GM19452 (cell line): Measurements from ENCODE around the gene GADD45G.

Source experiments
- ATAC-seq: cut with Tn5 transposase; IDR thresholded peaks from one replicate; pipeline ENCODE4 v1.9.1; 2021; ENCODE audit not compliant: unreplicated experiment

GADD45G gene

DNA sequence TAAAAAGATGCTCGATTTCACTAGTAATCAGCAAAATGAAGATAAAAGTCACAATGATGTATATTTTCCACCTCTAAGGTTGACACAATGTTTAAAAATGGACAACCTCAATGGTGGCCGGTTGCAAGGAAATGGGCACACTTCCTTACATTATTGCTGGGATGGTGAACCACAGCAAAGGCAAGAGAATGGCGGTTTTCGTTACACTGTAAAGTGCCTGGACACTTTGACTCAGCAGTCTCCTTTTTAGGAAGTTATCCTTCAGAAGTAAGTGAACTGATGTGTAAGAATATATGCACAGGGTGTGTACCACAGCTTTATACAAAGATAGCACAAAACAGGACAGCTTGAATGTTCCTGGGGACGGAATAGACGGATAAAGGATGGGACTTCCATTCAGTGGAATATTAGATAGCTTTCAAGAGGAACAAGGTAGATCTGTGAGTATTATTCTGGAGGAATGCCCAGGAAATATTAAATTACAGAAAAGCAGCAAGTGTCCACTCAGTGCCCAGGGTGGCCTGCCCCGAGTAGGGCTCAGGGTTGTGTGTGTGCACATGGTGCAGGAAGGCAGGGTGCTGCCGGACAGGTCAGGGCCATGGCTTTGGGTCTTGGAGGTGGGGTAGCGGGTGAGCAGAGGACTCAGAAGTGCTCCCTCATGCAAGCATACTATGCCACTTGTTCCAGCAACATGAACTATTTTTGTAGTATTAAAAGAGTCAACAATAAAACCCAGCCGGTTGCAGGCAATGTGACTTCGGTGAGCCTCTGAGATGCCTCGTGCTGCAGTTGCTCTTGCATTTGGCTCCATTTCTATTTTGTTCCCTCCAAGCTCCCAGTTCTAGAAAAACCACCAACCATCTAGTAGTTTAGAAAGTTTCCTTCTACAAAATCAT lies 24.5 kb downstream of the GADD45G start:
- ATAC-seq, result no peak

DNA sequence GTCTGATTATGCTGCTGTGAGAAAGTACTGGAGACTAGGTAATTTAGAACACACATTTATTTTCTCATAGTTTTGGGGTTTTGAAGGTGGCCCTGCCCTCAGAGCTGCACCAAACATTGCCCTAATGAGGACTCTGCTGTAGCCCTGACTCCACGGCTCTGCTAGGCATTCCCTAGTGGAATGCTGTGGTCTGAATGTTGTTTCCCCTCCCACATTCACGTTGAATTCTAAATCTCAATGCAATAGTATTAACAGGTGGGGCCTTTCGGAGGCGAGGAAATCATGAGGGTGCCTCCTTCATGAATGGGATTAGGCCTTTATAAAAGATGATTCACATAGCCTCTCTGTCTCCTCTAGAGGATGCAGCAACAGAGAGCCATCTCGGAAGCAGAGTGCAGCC lies 25.7 kb downstream of the GADD45G start:
- no peak for ATAC-seq

- ATAC-seq, result no peak
These were observed 26.6 kb downstream of the GADD45G start for GRCh38 chr9:89631384-89631783.

DNA sequence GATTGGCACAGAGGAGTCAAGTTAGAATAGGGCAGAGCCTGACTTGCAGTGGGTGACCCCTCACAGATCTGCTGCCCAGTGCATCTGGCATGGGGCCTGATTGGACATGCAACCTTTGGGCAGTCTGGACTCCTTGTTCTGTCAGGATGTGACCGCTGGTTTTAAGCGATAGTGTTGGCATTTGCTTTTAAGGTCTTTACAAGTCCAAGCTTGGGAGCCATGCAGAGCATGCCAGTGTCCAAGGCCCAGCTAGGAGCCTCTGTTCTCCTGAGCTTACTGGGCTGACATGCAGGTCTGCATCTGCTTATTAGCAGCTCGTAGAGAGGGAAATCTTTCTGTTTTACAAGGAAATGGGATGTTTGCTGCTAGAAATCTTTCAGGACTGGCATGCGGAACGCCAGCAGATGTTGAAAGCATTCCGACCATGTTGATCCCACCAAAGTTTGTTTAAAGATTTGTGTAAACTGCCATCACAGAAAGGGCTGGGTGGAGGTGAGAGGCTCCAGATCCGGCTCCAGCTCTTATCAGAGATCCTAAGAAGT lies 27.5 kb downstream of the GADD45G start:
- ATAC-seq, result no peak

DNA sequence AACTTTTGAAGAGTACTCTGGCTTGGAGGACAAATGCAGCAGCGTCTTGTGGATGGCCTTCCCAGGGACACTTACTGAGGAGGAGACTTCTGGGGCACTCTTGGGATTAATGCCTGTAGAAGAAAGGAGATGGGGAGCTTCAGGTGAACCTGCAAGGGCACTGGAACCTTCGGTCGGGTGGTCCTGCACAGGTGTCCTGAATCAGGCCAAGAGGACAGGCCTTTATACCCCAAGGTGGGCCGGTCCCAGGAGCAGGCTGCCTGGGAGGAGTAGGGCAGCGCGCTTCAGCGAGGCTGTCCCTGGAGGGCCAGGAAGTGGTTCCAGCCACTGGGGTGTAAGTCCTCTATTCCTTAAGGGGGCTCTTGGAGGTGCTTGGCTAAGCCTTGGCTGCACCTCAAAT lies 27.9 kb downstream of the GADD45G start:
- ATAC-seq, result no peak

- ATAC-seq, result no peak
These were observed 28.6 kb downstream of the GADD45G start for GRCh38 chr9:89633404-89633803.

DNA sequence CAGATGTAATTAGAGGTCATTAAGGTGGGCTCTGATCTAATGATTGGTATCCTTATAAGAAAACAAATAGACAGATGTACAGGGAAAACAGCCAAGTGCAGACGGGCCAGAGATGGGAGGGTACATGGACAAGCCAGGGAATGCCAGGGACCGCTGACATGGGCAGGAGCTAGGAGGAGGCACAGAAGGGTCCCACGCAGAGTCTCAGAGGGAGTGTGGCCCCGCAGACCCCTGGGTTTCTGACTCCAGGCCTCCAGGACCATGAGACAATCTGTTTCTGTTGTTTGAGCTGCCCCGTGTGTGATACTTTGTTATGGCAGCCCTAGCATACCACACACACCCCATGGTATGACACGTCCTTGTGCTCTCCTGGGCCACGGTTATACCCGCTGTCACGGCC lies 29.1 kb downstream of the GADD45G start:
- no peak for ATAC-seq

DNA sequence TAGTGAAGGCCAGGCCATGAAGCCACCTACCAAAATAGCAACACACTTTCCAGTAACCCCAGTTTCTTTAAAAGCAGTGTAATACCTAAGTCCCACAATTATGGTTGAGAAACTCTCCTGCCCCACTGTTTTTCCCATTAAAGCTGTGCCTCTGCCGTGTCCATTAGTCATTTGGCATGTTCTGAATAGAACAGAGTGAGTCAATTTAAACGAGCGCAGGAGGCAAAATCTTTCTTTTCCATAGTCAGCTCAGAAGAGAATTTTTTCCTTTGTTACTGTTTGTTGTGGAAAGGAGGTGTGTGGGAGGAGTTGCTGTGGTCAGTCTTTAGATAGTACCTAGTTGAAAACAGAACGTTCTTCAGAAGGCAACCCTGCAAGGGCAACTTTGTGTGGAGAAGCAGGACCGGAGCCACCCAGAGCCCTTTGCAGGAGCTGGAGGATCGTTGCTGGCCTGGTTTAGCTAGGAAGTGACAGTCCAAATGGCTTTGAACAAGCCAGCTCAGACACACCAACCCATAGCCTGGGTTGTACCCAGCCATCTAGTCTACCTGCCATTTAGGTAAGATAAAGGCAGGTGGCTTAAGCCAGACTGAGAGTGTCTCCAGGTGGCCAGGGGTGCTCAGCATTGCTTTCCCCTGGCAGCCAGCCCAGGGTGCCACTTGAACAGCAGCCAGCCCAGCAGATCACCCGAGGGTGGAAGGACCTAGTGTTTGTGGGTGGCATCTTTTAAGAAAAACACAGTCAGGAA lies 30.4 kb downstream of the GADD45G start:
- no peak for ATAC-seq

DNA sequence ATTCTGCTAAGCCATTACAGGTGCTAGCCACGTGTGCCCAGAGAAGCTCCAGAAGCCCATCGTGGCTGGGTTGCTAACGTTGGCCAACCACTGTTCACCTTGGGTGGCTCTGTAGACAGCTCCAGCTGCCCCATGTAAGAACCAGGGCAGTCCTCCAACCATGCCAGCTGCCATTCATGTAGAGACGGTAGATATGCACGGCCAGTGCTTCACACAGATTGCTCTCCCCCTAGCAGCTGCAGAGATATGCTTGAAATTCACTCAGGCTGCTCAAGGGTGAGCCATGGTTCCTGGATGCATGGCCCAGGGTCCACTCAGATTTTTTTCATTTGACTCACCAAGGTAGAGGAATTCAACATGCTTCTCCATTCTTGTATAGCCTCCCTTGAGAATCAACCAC lies 31.0 kb downstream of the GADD45G start:
- ATAC-seq, result no peak

GRCh38 chr9:89637787-89638186 lies 33.0 kb downstream of the GADD45G start:
- ATAC-seq, result no peak

- no peak for ATAC-seq
These were observed 33.5 kb downstream of the GADD45G start for GRCh38 chr9:89638359-89638758.

GRCh38 chr9:89638893-89639292 lies 34.1 kb downstream of the GADD45G start:
- ATAC-seq, result no peak

DNA sequence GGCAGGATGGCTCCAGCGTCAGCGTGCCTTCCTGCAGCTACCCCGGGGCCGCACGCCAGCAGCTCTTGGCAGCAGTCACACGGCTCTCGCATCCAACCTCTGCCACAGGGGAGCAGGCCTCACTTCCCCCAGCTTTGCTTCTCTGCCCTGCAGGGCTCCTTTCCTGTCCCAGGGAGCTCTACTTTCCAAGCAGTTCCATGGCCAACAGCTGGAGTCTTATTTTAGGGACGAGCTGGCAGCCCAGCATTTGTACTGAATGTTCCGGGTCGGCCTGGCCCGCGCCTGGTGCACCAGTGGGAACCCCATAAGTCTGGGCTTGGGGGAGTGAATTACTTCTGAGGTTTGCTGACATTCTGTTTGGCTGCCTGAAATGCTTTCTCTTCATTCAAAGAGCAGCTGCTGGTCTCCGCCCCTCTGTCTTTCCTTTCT lies 34.6 kb downstream of the GADD45G start:
- ATAC-seq, result no peak

GRCh38 chr9:89639961-89640360 lies 35.1 kb downstream of the GADD45G start:
- no peak for ATAC-seq

DNA sequence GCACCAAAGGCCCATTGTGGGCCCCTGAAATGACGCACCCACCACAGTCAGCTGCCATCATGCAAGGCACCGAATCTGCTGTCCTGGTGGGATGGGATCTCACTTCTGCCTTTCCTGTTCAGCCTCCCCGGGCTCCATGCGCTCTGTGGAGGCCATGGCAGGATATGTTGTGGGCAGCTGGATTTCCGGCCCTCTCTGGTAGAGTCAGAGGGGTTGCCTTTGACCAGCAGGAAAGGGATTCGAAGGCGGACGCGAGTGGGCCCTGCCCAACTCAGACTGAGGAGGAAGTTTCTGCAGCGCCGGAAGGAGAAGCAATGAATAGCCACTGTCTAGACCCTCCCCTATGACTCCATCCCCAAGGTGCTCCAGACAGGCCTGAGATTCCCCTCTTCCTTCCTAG lies 35.5 kb downstream of the GADD45G start:
- ATAC-seq, result no peak

GRCh38 chr9:89640801-89641200 lies 36.0 kb downstream of the GADD45G start:
- ATAC-seq, result no peak

- no peak for ATAC-seq
These were observed 37.2 kb downstream of the GADD45G start for GRCh38 chr9:89641980-89642379.

- ATAC-seq, result no peak
These were observed 38.0 kb downstream of the GADD45G start for GRCh38 chr9:89642789-89643188.

- ATAC-seq, result no peak
These were observed 41.6 kb downstream of the GADD45G start for GRCh38 chr9:89646189-89646939.

DNA sequence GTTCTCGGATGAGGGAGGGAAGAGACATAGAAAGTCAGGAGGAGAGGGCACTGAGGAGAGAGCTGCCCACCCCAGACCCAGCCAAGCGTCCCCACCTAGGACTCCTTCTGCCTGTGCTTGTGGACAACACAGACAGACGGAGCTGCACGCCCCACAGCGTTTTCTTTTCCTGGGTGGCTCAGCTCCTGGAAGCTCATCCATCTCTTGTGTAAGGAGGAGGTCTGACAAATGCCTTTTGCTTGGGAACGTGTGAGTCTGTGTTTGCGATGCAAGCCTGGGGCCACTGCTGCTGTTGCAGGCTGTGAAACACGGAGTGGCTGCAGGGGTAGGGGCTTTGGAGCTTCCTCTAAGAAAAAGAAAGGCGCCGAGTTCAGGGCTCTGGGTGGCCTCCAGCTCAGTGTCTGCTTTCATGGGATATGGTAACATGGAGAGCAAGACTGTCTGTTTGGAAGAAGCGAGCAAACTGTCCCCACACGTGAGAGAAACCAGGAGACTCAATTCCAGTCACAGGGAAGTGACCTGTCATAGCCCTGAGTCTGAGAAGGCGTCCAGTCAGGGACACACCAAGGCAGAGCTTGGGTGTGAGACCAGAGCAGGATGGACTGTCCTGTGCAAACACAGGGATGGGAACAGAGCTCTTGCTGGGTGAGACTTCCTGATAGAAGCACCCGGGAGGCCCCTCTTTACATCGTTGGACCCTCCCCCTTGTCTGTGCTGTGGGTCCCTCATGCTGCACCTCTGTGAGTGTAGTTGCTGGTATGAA lies 42.7 kb downstream of the GADD45G start:
- ATAC-seq, result no peak
